ENCODE measurements around the gene GALNT8. TPM values are rescaled to one million over a fixed set of nuclear protein-coding genes. Genes with fewer than 3 reads are reported as not detected.

Gene GALNT8
- total RNA-seq, 1 donor from 2014 or later = 1.4 TPM

DNA sequence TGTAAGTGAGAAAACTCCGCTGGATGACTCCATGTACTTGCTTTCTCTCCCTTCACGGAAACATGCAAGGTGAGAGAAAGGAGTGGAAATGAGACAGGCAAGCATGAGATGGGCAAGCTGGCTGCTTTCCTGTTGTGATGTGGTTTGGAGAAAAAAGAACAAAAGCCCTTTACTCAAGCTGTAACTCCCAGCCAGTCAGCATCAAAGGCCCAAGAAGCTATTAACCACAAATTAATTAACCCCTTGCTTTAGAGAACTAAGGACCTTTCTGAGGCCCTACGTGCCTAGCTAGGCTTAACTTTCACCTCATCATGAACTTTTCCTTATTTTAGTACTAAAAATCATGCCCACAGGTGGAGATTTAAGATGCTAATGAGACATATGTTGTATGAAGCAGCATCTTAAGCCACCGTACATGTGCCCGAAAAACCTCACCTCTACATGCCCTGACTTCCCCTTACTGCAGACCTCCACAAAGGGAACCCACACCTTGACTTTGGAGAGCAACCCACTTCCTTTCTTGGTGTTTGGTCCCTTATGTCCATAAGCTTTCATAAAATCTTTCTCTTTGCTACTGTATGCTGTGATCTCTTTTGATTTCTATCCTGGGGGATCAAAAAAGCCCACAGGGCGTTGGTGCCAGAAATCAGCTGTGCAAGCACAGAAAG is 87.0 kb downstream of the GALNT8 start:
- Mint-ChIP-seq H3K4me3 (ENCODE audit: unreplicated experiment) (no peak overlapping the region), H3K27ac (ENCODE audit: unreplicated experiment) (no peak overlapping the region), H3K4me1 (ENCODE audit: low read depth) (peaks cover 8% of the 10 kb centered on the region), H3K9me3 (ENCODE audit: low read depth) (no peaks in the 10 kb centered on the region), H3K27me3 (ENCODE audit: low read depth) (peaks cover 46% of the 10 kb centered on the region), H3K36me3 (ENCODE audit: low read depth) (no peaks in the 10 kb centered on the region)
- DNase-seq (ENCODE audit: low spot score) = no peak
- TF ChIP-seq, protein P1, sequence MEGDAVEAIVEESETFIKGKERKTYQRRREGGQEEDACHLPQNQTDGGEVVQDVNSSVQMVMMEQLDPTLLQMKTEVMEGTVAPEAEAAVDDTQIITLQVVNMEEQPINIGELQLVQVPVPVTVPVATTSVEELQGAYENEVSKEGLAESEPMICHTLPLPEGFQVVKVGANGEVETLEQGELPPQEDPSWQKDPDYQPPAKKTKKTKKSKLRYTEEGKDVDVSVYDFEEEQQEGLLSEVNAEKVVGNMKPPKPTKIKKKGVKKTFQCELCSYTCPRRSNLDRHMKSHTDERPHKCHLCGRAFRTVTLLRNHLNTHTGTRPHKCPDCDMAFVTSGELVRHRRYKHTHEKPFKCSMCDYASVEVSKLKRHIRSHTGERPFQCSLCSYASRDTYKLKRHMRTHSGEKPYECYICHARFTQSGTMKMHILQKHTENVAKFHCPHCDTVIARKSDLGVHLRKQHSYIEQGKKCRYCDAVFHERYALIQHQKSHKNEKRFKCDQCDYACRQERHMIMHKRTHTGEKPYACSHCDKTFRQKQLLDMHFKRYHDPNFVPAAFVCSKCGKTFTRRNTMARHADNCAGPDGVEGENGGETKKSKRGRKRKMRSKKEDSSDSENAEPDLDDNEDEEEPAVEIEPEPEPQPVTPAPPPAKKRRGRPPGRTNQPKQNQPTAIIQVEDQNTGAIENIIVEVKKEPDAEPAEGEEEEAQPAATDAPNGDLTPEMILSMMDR (IDR thresholded peaks at IDR 0.05) = no peak

DNA sequence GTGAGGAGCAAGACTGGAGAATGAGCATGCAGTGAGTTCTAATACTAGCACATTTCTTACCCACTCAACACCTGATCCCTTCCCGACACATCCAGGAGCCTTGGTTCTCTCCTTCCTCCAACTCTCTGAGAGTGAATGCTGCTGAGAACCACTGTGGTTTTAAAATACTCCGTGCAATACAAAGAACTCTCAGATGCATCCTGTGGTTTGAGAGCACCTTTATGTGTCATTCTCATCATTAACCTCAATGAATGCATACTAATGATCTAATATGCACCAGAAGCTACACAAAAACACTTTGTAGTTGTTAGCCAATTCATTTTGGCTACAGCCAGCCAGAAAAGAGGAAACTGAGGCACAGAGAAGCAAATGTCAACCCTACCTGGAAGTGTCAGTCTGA is 87.6 kb downstream of the GALNT8 start:
- H3K36me3 Mint-ChIP-seq (ENCODE audit: low read depth) = no peaks in the 10 kb centered on the region
- no peaks in the 10 kb centered on the region for H3K9me3 Mint-ChIP-seq (ENCODE audit: low read depth)
- no peak overlapping the region for H3K27ac Mint-ChIP-seq (ENCODE audit: unreplicated experiment)
- DNase-seq (ENCODE audit: low spot score) = no peak
- H3K4me1 Mint-ChIP-seq (ENCODE audit: low read depth) = peaks cover 8% of the 10 kb centered on the region
- TF ChIP-seq, protein P1 (IDR thresholded peaks at IDR 0.05) = no peak
- H3K4me3 Mint-ChIP-seq (ENCODE audit: unreplicated experiment) = no peak overlapping the region
- peaks cover 46% of the 10 kb centered on the region for H3K27me3 Mint-ChIP-seq (ENCODE audit: low read depth)

DNA sequence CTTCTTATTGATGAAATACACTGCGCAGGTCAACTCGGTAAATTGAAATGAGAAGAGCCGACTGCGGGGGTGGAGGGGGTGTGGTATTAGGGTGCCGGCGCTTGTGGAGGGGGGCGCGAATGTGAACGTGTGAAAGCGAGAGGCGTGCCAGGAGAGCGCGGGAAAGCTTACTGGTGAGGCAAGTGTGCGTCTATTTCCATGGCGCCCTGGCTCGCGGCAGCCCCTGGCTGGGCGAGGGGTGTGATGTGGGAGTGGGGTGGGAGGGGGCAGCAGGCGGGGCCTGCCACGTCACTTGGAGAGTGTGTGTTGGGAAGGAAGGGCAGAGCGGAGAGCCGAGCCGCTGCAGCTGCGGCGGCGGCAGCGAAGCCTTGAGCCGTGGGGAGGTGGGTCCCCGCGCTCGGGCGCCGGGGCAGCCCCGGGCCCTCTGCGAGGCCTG is 88.8 kb downstream of the GALNT8 start:
- peaks cover 38% of the 10 kb centered on the region for H3K27me3 Mint-ChIP-seq (ENCODE audit: low read depth)

DNA sequence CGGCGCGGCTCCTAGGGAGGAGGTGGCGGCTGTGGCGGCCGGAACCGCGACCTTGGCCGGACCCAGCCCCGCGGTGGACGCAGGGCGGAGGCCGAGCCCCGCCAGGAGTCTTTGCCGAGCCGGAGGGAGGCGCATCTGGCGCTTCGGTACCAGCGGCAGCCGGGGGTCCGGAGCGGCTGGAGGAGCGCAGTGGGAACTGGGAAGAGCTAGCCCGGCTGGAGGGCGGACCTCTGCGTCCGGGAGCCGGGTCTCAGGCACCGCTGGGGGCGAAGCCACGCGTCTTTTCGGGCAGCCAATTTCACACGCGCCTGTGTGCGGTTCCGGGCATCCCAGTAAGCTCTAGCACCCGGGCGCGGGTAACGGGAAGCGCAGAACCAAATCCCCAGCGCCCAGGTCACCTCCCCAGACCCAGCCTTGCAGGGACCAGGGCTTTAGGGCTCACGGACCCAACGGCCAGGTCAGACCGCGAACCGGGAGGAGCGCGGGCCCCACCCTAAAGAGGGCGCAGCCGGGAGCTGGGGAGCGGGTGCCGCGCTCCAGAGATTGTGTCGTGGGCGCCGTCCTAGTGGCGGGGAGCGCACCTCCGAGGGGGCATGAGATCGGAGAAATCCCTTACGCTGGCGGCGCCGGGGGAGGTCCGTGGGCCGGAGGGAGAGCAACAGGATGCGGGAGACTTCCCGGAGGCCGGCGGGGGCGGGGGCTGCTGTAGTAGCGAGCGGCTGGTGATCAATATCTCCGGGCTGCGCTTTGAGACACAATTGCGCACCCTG is 89.4 kb downstream of the GALNT8 start:
- H3K27me3 Mint-ChIP-seq (ENCODE audit: low read depth) = peaks cover 33% of the 10 kb centered on the region

More for the DNA sequence above, 88.8 kb downstream of the GALNT8 start:
- TF ChIP-seq, protein P1 (IDR thresholded peaks at IDR 0.05) = no peak
- DNase-seq (ENCODE audit: low spot score) = no peak
- no peak overlapping the region for H3K27ac Mint-ChIP-seq (ENCODE audit: unreplicated experiment)
- H3K4me3 Mint-ChIP-seq (ENCODE audit: unreplicated experiment) = peak overlapping the region; percentile 68
- H3K9me3 Mint-ChIP-seq (ENCODE audit: low read depth) = no peaks in the 10 kb centered on the region
- H3K4me1 Mint-ChIP-seq (ENCODE audit: low read depth) = peaks cover 8% of the 10 kb centered on the region
- H3K36me3 Mint-ChIP-seq (ENCODE audit: low read depth) = no peaks in the 10 kb centered on the region

DNA sequence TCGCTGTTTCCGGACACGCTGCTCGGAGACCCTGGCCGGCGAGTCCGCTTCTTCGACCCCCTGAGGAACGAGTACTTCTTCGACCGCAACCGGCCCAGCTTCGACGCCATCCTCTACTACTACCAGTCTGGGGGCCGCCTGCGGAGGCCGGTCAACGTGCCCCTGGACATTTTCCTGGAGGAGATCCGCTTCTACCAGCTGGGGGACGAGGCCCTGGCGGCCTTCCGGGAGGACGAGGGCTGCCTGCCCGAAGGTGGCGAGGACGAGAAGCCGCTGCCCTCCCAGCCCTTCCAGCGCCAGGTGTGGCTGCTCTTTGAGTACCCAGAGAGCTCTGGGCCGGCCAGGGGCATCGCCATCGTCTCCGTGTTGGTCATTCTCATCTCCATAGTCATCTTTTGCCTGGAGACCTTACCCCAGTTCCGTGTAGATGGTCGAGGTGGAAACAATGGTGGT is 90.0 kb downstream of the GALNT8 start:
- no peaks in the 10 kb centered on the region for H3K9me3 Mint-ChIP-seq (ENCODE audit: low read depth)
- H3K27me3 Mint-ChIP-seq (ENCODE audit: low read depth) = peaks cover 30% of the 10 kb centered on the region
- H3K27ac Mint-ChIP-seq (ENCODE audit: unreplicated experiment) = no peak overlapping the region
- peaks cover 8% of the 10 kb centered on the region for H3K4me1 Mint-ChIP-seq (ENCODE audit: low read depth)
- TF ChIP-seq, protein P1 (IDR thresholded peaks at IDR 0.05) = no peak
- DNase-seq (ENCODE audit: low spot score) = no peak
- H3K4me3 Mint-ChIP-seq (ENCODE audit: unreplicated experiment) = peak overlapping the region; percentile 68
- no peaks in the 10 kb centered on the region for H3K36me3 Mint-ChIP-seq (ENCODE audit: low read depth)

More for the DNA sequence above, 89.4 kb downstream of the GALNT8 start:
- H3K4me3 Mint-ChIP-seq (ENCODE audit: unreplicated experiment) = peak overlapping the region; percentile 68
- no peak overlapping the region for H3K27ac Mint-ChIP-seq (ENCODE audit: unreplicated experiment)
- DNase-seq (ENCODE audit: low spot score) = no peak
- TF ChIP-seq, protein P1 (IDR thresholded peaks at IDR 0.05) = peak; percentile 27
- H3K9me3 Mint-ChIP-seq (ENCODE audit: low read depth) = no peaks in the 10 kb centered on the region
- H3K4me1 Mint-ChIP-seq (ENCODE audit: low read depth) = peaks cover 8% of the 10 kb centered on the region
- H3K36me3 Mint-ChIP-seq (ENCODE audit: low read depth) = no peaks in the 10 kb centered on the region

Measured in chondrocyte (in vitro differentiated cells).